Measurements from ENCODE around the gene SORL1. TPM values are rescaled to one million over a fixed set of nuclear protein-coding genes. Genes with fewer than 3 reads are reported as not detected.

SORL1 gene
- total and polyA plus RNA-seq, 2 experiments from 2014 or later = 6.4 to 18.2 TPM

GRCh38 chr11:121455115-121455514, 3.0 kb downstream of the SORL1 start:
- Histone ChIP-seq H3K27me3 (no peaks in the 10 kb centered on the region), H3K4me1 (ENCODE audit: low read depth) (peaks cover 4% of the 10 kb centered on the region), H3K36me3 (no peaks in the 10 kb centered on the region), H3K27ac (no peak overlapping the region), H3K9me3 (ENCODE audit: low read depth) (no peaks in the 10 kb centered on the region), H3K4me3 (no peak overlapping the region)
- no peak for DNase-seq (ENCODE audit: low read depth in 1 of 2, low spot score in 1 of 2)
- no peak for TF ChIP-seq CTCF (IDR thresholded peaks at IDR 0.05; ENCODE audit: low read depth, low read length)

- H3K27me3 ChIP-seq = no peaks in the 10 kb centered on the region
- no peak for TF ChIP-seq CTCF (IDR thresholded peaks at IDR 0.05; ENCODE audit: low read depth, low read length)
- no peak overlapping the region for H3K4me3 ChIP-seq
- H3K36me3 ChIP-seq = no peaks in the 10 kb centered on the region
- H3K4me1 ChIP-seq (ENCODE audit: low read depth) = peaks cover 4% of the 10 kb centered on the region
- H3K9me3 ChIP-seq (ENCODE audit: low read depth) = no peaks in the 10 kb centered on the region
- DNase-seq (ENCODE audit: low read depth in 1 of 2, low spot score in 1 of 2) = no peak
- no peak overlapping the region for H3K27ac ChIP-seq
These were observed 4.0 kb downstream of the SORL1 start for GRCh38 chr11:121456151-121456550.

- Histone ChIP-seq H3K4me3 (no peak overlapping the region), H3K36me3 (no peaks in the 10 kb centered on the region), H3K4me1 (ENCODE audit: low read depth) (no peaks in the 10 kb centered on the region), H3K27ac (no peak overlapping the region), H3K27me3 (no peaks in the 10 kb centered on the region), H3K9me3 (ENCODE audit: low read depth) (no peaks in the 10 kb centered on the region)
- TF ChIP-seq CTCF (IDR thresholded peaks at IDR 0.05; ENCODE audit: low read depth, low read length) = no peak
- no peak for DNase-seq (ENCODE audit: low read depth in 1 of 2, low spot score in 1 of 2)
These were observed 4.8 kb downstream of the SORL1 start for GRCh38 chr11:121456816-121457431.

- Histone ChIP-seq H3K36me3 (no peaks in the 10 kb centered on the region), H3K27ac (no peak overlapping the region), H3K9me3 (ENCODE audit: low read depth) (no peaks in the 10 kb centered on the region), H3K27me3 (no peaks in the 10 kb centered on the region), H3K4me3 (no peak overlapping the region), H3K4me1 (ENCODE audit: low read depth) (peaks cover 1% of the 10 kb centered on the region)
- TF ChIP-seq CTCF (IDR thresholded peaks at IDR 0.05; ENCODE audit: low read depth, low read length) = no peak
- no peak for DNase-seq (ENCODE audit: low read depth in 1 of 2, low spot score in 1 of 2)
These were observed 6.4 kb downstream of the SORL1 start for GRCh38 chr11:121458551-121458950.

GRCh38 chr11:121459413-121460017, 7.4 kb downstream of the SORL1 start:
- no peak for DNase-seq (ENCODE audit: low read depth in 1 of 2, low spot score in 1 of 2)
- no peak for TF ChIP-seq CTCF (IDR thresholded peaks at IDR 0.05; ENCODE audit: low read depth, low read length)
- no peak overlapping the region for H3K4me3 ChIP-seq
- no peaks in the 10 kb centered on the region for H3K36me3 ChIP-seq
- H3K9me3 ChIP-seq (ENCODE audit: low read depth) = no peaks in the 10 kb centered on the region
- no peaks in the 10 kb centered on the region for H3K27me3 ChIP-seq
- no peak overlapping the region for H3K27ac ChIP-seq
- peaks cover 7% of the 10 kb centered on the region for H3K4me1 ChIP-seq (ENCODE audit: low read depth)

Data from cardiac muscle cell (in vitro differentiated cells and primary cell).